AG04450 (cell line): ENCODE measurements around the gene RASGRP3. TPM values are rescaled to one million over a fixed set of nuclear protein-coding genes. Genes with fewer than 3 reads are reported as not detected.

Source experiments
- CTCF ChIA-PET: fragments of 300-600, 350-600 bp; formaldehyde crosslinking; extraction: SDS; loops from one replicate; lab custom pipeline; 2022; ENCODE audit warnings: antibody characterized with exemption, inconsistent platforms; lab: Charles Lee
- POLR2A ChIA-PET: fragments of 350-600 bp; formaldehyde crosslinking; extraction: SDS; loops from one replicate; lab custom pipeline; 2021; ENCODE audit warnings: antibody characterized with exemption, inconsistent platforms; lab: Yijun Ruan, JAX
- DNase-seq: peaks from one replicate; pipeline ENCODE4 v3.0.0-alpha.2; 2011; ENCODE audit warnings: low read depth, low spot score
- H3K27ac ChIP-seq: one replicate; pipeline ENCODE4 v1.5.1; 2012; ENCODE audit warnings: low read depth, low read length, control low read depth
- H3K27me3 ChIP-seq: one replicate; pipeline ENCODE4 v1.6.0; 2012; ENCODE audit warnings: low read length; ENCODE audit not compliant: control insufficient read depth, insufficient read depth
- H3K4me3 ChIP-seq: 2 replicates; pipeline ENCODE4 v1.5.1; 2011; ENCODE audit warnings: mild to moderate bottlenecking, low read depth, low read length, control low read depth
- H3K9me3 ChIP-seq: 2 replicates; pipeline ENCODE4 v1.5.1; 2012; ENCODE audit warnings: low read length; ENCODE audit not compliant: control insufficient read depth, insufficient read depth
- CTCF ChIP-seq: IDR thresholded peaks from 2 replicates; pipeline ENCODE4 v1.5.1; 2011; ENCODE audit warnings: low read depth, low read length, control low read depth, inconsistent platforms
- polyA plus RNA-seq: library from polyadenylated mRNA; depleted of rRNA; stranded (reverse); fragments of >200 nt; gene quantifications from 2 replicates; pipeline ENCODE4 v1.2.3, GENCODE V29; 2011

RASGRP3 gene
- polyA plus RNA-seq, 1 experiment = 1.4 TPM

- Histone ChIP-seq H3K27me3 (no peaks in the 10 kb centered on the region), H3K4me3 (no peak overlapping the region), H3K27ac (no peak overlapping the region), H3K9me3 (no peaks in the 10 kb centered on the region)
- no peak for TF ChIP-seq CTCF
- CTCF ChIA-PET = interaction anchor here (1.8 kb wide), 1 partner anchor 138 kb away, joined by 9 read pairs; no protein-coding TSS in a partner anchor
- no peak for DNase-seq
- POLR2A ChIA-PET = no interaction called here
Observed at GRCh38 chr2:33444967-33445366, 31.5 kb upstream of the RASGRP3 start.

DNA sequence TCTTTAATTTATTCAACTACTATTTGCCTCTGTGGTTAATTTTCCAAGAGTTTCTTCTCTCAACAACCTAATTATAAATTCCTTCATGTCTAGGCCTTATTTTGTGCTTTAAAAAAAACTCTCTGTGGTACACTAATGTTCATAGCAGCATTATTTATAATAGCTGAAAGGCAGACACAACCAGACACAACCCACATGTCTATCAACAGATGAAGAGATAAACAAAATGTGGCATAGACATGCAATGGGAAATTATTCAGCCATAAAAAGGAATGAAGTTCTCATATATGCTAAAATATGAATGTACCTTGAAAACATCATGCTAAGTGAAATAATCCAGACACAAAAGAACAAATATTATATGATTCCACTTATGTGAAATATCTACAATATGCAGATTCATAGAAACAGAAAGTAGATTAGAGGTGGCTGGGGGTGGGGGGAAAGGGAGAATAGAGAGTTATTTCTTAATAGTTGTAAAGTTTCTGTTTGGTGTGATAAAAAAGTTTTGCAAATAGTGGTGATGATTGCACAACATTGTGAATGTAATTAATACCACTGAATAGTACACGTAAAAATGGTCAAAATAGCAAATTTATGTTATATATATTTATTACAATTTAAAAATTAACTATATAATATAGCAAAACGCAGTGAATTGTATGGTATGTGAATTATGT lies 28.1 kb upstream of the RASGRP3 start:
- no peak for TF ChIP-seq CTCF
- DNase-seq = no peak
- CTCF ChIA-PET = no interaction called here
- Histone ChIP-seq H3K27me3 (no peaks in the 10 kb centered on the region), H3K9me3 (peaks cover 9% of the 10 kb centered on the region), H3K27ac (no peak overlapping the region), H3K4me3 (no peak overlapping the region)
- POLR2A ChIA-PET = no interaction called here

DNA sequence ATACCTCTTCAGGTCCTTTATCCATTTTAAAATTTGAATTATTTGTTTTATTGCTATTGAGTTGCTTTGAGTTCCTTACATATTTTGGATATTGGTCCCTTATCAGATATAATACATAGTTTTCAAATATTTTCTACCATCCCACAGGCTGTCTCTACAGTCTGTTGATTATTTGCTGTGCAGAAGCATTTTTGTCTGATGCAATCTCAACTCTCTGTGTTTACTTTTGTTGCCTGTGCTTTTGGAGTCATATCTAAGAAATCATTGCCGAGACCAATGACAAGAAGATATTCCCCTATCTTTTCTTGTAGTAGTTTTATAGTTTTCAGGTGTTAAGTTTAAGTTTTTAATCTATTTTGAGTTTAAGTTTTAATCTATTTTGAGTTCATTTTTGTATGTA lies 25.2 kb upstream of the RASGRP3 start:
- no peak for DNase-seq

DNA sequence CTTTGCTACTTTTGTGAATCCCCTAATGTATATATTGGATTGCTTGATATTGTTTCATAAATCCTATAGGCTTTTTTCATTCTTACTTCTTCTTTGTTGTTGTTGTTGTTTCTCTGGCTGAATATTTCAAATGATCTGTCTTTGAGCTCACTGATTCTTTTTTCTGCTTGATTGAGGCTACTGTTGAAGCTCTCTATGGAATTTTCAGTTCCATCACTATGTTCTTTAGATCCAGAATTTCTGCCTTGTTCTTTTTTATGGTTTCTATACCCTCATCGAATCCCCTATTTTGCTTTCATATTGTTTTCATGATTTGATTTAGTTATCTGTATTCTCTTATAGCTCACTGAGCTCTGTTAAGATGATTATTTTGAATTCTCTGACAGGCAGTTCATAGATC lies 24.6 kb upstream of the RASGRP3 start:
- TF ChIP-seq CTCF = no peak
- Histone ChIP-seq H3K27ac (no peak overlapping the region), H3K9me3 (peaks cover 9% of the 10 kb centered on the region), H3K4me3 (no peak overlapping the region), H3K27me3 (no peaks in the 10 kb centered on the region)
- no peak for DNase-seq
- POLR2A ChIA-PET = no interaction called here
- CTCF ChIA-PET = interaction anchor here (0.6 to 1.4 kb wide), 2 partner anchors 24 to 1410 kb away, joined by 3 to 9 read pairs; partner anchors contain the start of gene RASGRP3

More for the DNA sequence above, 25.2 kb upstream of the RASGRP3 start:
- H3K4me3 ChIP-seq = no peak overlapping the region
- ChIA-PET POLR2A (no interaction called here), CTCF (interaction anchor here (1.4 kb wide), 1 partner anchor 25 kb away, joined by 9 read pairs; the partner anchor contains the start of gene RASGRP3)
- no peak for TF ChIP-seq CTCF
- H3K27ac ChIP-seq = no peak overlapping the region
- H3K27me3 ChIP-seq = no peaks in the 10 kb centered on the region
- H3K9me3 ChIP-seq = peaks cover 9% of the 10 kb centered on the region

DNA sequence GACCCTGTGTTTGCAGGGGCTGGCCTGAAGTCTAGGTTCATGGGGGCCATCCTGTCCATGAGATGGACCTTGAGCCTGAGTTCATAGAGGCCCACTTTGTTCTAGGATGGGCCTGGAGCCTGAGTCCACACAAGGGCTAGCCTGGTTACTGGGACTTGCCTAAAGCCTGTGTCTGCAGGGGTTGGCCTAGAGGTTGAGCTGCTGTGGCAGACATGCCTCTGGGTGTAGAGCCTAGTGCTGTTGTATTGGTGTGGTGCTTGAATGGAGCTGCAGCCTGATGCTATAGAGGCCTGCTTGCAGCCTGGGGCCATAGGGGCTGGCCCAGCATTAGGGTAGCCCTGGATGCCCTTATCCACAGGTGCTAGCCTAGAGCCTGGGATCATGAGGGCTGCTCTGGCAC lies 23.9 kb upstream of the RASGRP3 start:
- H3K4me3 ChIP-seq = no peak overlapping the region
- H3K27me3 ChIP-seq = no peaks in the 10 kb centered on the region
- DNase-seq = no peak
- no peak for TF ChIP-seq CTCF
- POLR2A ChIA-PET = no interaction called here
- CTCF ChIA-PET = interaction anchor here (1.4 kb wide), 1 partner anchor 23 kb away, joined by 9 read pairs; the partner anchor contains the start of gene RASGRP3
- H3K27ac ChIP-seq = no peak overlapping the region
- peaks cover 9% of the 10 kb centered on the region for H3K9me3 ChIP-seq
